DOHH2 (cell line): Measurements from ENCODE around the gene TSNAX.

Experiments
- CTCF ChIP-seq: fragments of 200-600 bp; sonication (generic); IDR thresholded peaks from one replicate; pipeline ENCODE4 v1.5.1; 2014; ENCODE audit warnings: antibody characterized with exemption, mild to moderate bottlenecking, low read depth, low read length; ENCODE audit not compliant: poor library complexity, severe bottlenecking
- EZH2phosphoT487 ChIP-seq: fragments of 200-600 bp; sonication (generic); IDR thresholded peaks from 2 replicates; pipeline ENCODE4 v1.6.1; 2017; ENCODE audit warnings: borderline replicate concordance, mild to moderate bottlenecking, antibody characterized with exemption, low read length, moderate library complexity, mixed read lengths

- TF ChIP-seq CTCF (no peak), EZH2phosphoT487 (no peak)
These were observed 30.8 kb upstream of the TSNAX start for GRCh38 chr1:231497629-231498152.
